ENCODE data around the gene UBAP1L. TPM values are rescaled to one million over a fixed set of nuclear protein-coding genes. Genes with fewer than 3 reads are reported as not detected.
A peak's percentile ranks its signal among the peaks of the same experiment; 100 is the strongest.

UBAP1L gene
- total RNA-seq, 2 donors from 2014 or later = 1.9 to 8.5 TPM

DNA sequence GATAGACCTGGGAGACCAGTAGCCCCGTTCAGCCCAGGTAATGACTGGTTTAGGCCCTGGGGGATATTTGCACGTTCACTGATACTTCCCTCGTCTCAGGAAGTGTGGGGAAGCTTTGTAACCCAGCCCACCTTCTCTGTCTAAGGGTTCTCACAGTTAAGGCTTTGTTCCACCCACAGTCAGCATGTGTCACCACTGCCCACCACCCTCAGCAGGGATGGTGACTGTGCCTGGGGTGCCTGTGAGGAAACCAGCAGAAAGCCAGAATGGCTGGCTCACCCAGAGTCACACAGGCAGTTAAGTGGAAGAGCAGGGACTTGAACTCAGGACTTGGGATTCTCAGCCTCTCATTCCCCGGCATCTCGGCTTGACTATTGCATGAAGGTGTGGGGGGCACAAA lies 33.2 kb downstream of the UBAP1L start:
- TF ChIP-seq, protein P1, sequence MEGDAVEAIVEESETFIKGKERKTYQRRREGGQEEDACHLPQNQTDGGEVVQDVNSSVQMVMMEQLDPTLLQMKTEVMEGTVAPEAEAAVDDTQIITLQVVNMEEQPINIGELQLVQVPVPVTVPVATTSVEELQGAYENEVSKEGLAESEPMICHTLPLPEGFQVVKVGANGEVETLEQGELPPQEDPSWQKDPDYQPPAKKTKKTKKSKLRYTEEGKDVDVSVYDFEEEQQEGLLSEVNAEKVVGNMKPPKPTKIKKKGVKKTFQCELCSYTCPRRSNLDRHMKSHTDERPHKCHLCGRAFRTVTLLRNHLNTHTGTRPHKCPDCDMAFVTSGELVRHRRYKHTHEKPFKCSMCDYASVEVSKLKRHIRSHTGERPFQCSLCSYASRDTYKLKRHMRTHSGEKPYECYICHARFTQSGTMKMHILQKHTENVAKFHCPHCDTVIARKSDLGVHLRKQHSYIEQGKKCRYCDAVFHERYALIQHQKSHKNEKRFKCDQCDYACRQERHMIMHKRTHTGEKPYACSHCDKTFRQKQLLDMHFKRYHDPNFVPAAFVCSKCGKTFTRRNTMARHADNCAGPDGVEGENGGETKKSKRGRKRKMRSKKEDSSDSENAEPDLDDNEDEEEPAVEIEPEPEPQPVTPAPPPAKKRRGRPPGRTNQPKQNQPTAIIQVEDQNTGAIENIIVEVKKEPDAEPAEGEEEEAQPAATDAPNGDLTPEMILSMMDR (IDR thresholded peaks at IDR 0.05) = no peak
- H3K27ac ChIP-seq = peak overlapping the region in 1 of 2 donors; percentile 49

DNA sequence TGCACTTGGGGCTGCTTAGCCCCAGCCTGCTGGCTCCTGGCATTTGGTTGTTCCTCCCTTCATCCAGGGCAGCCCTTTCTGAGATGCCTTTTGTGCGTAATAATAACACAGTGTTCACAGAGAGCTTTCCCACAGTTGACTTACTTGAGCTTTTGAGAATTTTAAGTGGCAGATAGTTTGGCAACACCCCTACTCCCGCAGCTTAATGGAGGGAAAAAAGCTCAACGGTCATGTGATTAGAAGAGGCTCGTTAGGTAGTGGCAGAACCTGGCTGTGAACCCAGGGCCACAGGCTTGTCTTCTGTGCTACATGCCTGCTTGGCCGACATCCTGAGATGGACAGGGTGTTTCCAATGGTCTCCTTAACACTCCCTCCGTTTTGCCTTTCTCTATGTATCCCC lies 33.7 kb downstream of the UBAP1L start:
- H3K27me3 ChIP-seq (replicated peaks; ENCODE audit: insufficient read depth) = no peaks in the 10 kb centered on the region
- intact Hi-C loops (cut with DNase I) = no loop called here
- TF ChIP-seq, protein P1 (IDR thresholded peaks at IDR 0.05) = no peak
- TF ChIP-seq POLR2A (IDR thresholded peaks at IDR 0.05) (no peak), POLR2AphosphoS5 (IDR thresholded peaks at IDR 0.05) (no peak)
- H3K9me3 ChIP-seq = no peaks in the 10 kb centered on the region
- WGBS = 39% methylated on average over 6 of the region's 6 CpGs
- H3K4me1 ChIP-seq (replicated peaks) = no peaks in the 10 kb centered on the region
- H3K4me3 ChIP-seq = no peak overlapping the region
- H3K27ac ChIP-seq = no peak overlapping the region
- no peak for DNase-seq (ENCODE audit: low spot score)
- H3K36me3 ChIP-seq = no peaks in the 10 kb centered on the region

More for the DNA sequence above, 33.2 kb downstream of the UBAP1L start:
- Histone ChIP-seq H3K4me1 (replicated peaks) (no peaks in the 10 kb centered on the region), H3K36me3 (no peaks in the 10 kb centered on the region), H3K4me3 (no peak overlapping the region), H3K9me3 (no peaks in the 10 kb centered on the region), H3K27me3 (replicated peaks; ENCODE audit: insufficient read depth) (no peaks in the 10 kb centered on the region)
- intact Hi-C loops (cut with DNase I) = loop anchor here (2.0 kb wide), 2 partner anchors 27 to 47 kb away; no protein-coding TSS in a partner anchor
- DNase-seq (ENCODE audit: low spot score) = no peak
- 85% methylated on average over 5 of the region's 5 CpGs for WGBS

DNA sequence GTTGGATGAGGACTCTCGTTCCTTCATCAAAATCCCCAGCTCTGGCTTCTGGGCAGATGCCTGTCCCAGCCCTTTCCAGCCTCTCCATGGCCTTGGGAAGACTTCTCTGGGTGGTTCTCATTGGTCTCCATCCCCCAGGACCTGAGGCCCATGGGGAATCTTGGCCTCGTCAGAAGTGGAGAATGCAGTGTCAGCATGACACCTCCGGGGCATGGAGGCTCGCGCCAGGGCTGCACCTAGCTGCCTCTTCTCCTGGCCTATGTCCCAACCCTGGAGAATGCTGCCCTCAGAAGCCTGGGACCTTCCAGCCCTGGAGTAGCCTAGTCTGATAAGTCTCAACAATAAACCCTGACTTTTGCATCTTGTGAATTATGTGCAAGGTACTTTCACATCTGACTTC lies 35.4 kb downstream of the UBAP1L start:
- no peak overlapping the region for H3K27ac ChIP-seq
- H3K4me1 ChIP-seq (replicated peaks) = no peaks in the 10 kb centered on the region
- 86% methylated on average over 5 of the region's 5 CpGs for WGBS
- H3K9me3 ChIP-seq = no peaks in the 10 kb centered on the region
- no peaks in the 10 kb centered on the region for H3K27me3 ChIP-seq (replicated peaks; ENCODE audit: insufficient read depth)
- no peaks in the 10 kb centered on the region for H3K36me3 ChIP-seq
- no peak overlapping the region for H3K4me3 ChIP-seq
- no peak for DNase-seq (ENCODE audit: low spot score)
- intact Hi-C loops (cut with DNase I) = no loop called here
- no peak for TF ChIP-seq POLR2A (IDR thresholded peaks at IDR 0.05)
- TF ChIP-seq POLR2AphosphoS5 (IDR thresholded peaks at IDR 0.05) = no peak
- TF ChIP-seq, protein P1 (IDR thresholded peaks at IDR 0.05) = no peak

DNA sequence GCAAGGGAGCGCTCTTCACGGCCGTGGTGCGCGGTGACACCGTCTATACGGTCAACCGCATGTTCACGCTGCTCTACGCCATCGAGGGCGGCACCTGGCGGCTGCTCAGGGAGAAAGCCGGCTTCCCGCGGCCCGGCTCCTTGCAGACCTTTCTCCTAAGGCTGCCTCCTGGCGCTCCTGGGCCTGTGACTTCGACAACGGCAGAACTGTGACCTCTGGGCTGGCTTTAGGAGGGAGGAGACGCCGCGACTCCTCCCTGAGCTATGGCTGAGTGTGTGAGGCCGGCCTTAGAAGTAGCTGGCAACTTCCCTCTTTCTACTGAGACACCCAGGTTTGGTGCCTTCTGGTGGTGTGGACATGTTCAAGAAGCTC lies 37.0 kb downstream of the UBAP1L start:
- no peak overlapping the region for H3K27ac ChIP-seq
- no peaks in the 10 kb centered on the region for H3K9me3 ChIP-seq
- TF ChIP-seq, protein P1 (IDR thresholded peaks at IDR 0.05) = peak in 3 of 4 experiments; percentile 25 to 63 (median 46)
- TF ChIP-seq POLR2AphosphoS5 (IDR thresholded peaks at IDR 0.05) (no peak), POLR2A (IDR thresholded peaks at IDR 0.05) (no peak)
- no peak overlapping the region for H3K4me3 ChIP-seq
- no peaks in the 10 kb centered on the region for H3K36me3 ChIP-seq
- 44% methylated on average over 22 of the region's 24 CpGs for WGBS
- no peak for DNase-seq (ENCODE audit: low spot score)
- intact Hi-C loops (cut with DNase I) = no loop called here
- H3K27me3 ChIP-seq (replicated peaks; ENCODE audit: insufficient read depth) = no peaks in the 10 kb centered on the region
- no peaks in the 10 kb centered on the region for H3K4me1 ChIP-seq (replicated peaks)

DNA sequence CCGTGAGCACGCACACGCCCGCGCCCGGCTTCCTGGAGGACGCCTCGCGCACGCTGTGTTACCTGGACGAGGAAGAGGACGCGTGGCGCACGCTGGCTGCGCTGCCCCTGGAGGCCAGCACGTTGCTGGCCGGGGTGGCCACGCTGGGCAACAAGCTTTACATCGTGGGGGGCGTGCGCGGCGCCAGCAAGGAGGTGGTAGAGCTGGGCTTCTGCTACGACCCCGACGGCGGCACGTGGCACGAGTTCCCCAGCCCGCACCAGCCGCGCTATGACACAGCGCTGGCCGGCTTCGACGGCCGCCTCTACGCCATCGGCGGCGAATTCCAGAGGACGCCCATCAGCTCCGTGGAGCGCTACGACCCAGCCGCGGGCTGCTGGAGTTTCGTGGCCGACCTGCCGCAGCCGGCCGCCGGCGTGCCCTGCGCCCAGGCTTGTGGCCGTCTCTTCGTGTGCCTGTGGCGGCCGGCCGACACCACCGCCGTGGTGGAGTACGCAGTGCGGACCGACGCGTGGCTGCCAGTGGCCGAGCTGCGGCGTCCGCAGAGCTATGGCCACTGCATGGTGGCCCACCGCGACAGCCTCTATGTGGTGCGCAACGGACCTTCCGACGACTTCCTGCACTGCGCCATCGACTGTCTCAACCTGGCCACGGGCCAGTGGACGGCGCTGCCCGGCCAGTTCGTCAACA lies 37.6 kb downstream of the UBAP1L start:
- Histone ChIP-seq H3K4me1 (replicated peaks) (no peaks in the 10 kb centered on the region), H3K27ac (no peak overlapping the region)
- intact Hi-C loops (cut with DNase I) = no loop called here

More for the DNA sequence above, 37.6 kb downstream of the UBAP1L start:
- no peaks in the 10 kb centered on the region for H3K9me3 ChIP-seq
- no peaks in the 10 kb centered on the region for H3K36me3 ChIP-seq
- no peak overlapping the region for H3K4me3 ChIP-seq
- 65% methylated on average over 73 of the region's 85 CpGs for WGBS
- TF ChIP-seq, protein P1 (IDR thresholded peaks at IDR 0.05) = no peak
- TF ChIP-seq POLR2AphosphoS5 (IDR thresholded peaks at IDR 0.05) = no peak
- TF ChIP-seq POLR2A (IDR thresholded peaks at IDR 0.05) = no peak
- no peak for DNase-seq (ENCODE audit: low spot score)
- no peaks in the 10 kb centered on the region for H3K27me3 ChIP-seq (replicated peaks; ENCODE audit: insufficient read depth)

Data from prostate gland (tissue), 2 donors.